PC-3 (cell line): ENCODE results near the gene SMIM13. TPM values are rescaled to one million over a fixed set of nuclear protein-coding genes. Genes with fewer than 3 reads are reported as not detected.

Experiments
- ATAC-seq: fragments of 200-7000 bp; cut with Tn5 transposase; 2 replicates; pipeline ENCODE4 v1.9.1; 2020; ENCODE audit warnings: mild to moderate bottlenecking, moderate library complexity
- BruUV-seq: library from RNA; stranded (reverse); fragments of 400-500 nt; replicated peaks from 2 replicates; lab custom pipeline; 2021; lab: Mats Ljungman, UMichigan
- CTCF ChIA-PET: fragments of 300-600 bp; sonication (Branson Sonifier 250); formaldehyde crosslinking; loops from one replicate; lab custom pipeline; 2022; ENCODE audit warnings: antibody characterized with exemption; lab: Charles Lee
- POLR2A ChIA-PET: fragments of 300-600 bp; sonication (Branson Sonifier 250); formaldehyde crosslinking; loops from one replicate; lab custom pipeline; 2022; ENCODE audit warnings: antibody characterized with exemption; ENCODE audit not compliant: unreplicated experiment; lab: Charles Lee
- DNase-seq: peaks from one replicate; pipeline ENCODE4 v3.0.0-alpha.2; 2015
- H2AFZ ChIP-seq: fragments of 300-600 bp; sonication (generic); 2 replicates; pipeline ENCODE4 v1.6.0; 2016; ENCODE audit warnings: antibody characterized with exemption, low read length
- H3F3A ChIP-seq: fragments of 300-600 bp; sonication (generic); one replicate; pipeline ENCODE4 v1.6.0; 2017; ENCODE audit warnings: antibody characterized with exemption, low read length, control low read depth, mild to moderate bottlenecking; ENCODE audit not compliant: unreplicated experiment
- H3K27ac ChIP-seq: fragments of 300-600 bp; sonication (generic); 2 replicates; pipeline ENCODE4 v1.5.1; 2016; ENCODE audit warnings: mild to moderate bottlenecking, low read length
- H3K27me3 ChIP-seq: fragments of 300-600 bp; sonication (generic); 2 replicates; pipeline ENCODE4 v1.6.1; 2016; ENCODE audit warnings: low read length, mixed read lengths
- H3K36me3 ChIP-seq: fragments of 300-600 bp; sonication (generic); 2 replicates; pipeline ENCODE4 v1.6.1; 2016; ENCODE audit warnings: low read depth, mixed run types, low read length, mixed read lengths
- H3K4me1 ChIP-seq: fragments of 300-600 bp; sonication (generic); 2 replicates; pipeline ENCODE4 v1.5.1; 2016; ENCODE audit warnings: low read length; ENCODE audit not compliant: insufficient read depth
- H3K4me2 ChIP-seq: fragments of 300-600 bp; sonication (generic); 2 replicates; pipeline ENCODE4 v1.6.0; 2016; ENCODE audit warnings: low read length
- H3K4me3 ChIP-seq: fragments of 300-600 bp; sonication (generic); 2 replicates; pipeline ENCODE4 v1.5.1; 2016; ENCODE audit warnings: mild to moderate bottlenecking, low read length, mixed read lengths
- H3K79me2 ChIP-seq: fragments of 300-600 bp; sonication (generic); 2 replicates; pipeline ENCODE4 v1.6.1; 2017; ENCODE audit warnings: low read length, mixed read lengths
- H3K9ac ChIP-seq: fragments of 300-600 bp; sonication (generic); 2 replicates; pipeline ENCODE4 v1.6.0; 2016; ENCODE audit warnings: mild to moderate bottlenecking, low read length
- H3K9me2 ChIP-seq: fragments of 300-600 bp; sonication (generic); replicated peaks from 2 replicates; pipeline ENCODE4 v1.6.1; 2016; ENCODE audit warnings: mixed run types, low read length, mixed read lengths
- H3K9me3 ChIP-seq: fragments of 300-600 bp; sonication (generic); 2 replicates; pipeline ENCODE4 v1.6.1; 2016; ENCODE audit warnings: low read length, mixed read lengths
- H4K20me1 ChIP-seq: fragments of 300-600 bp; sonication (generic); 2 replicates; pipeline ENCODE4 v1.6.1; 2016; ENCODE audit warnings: low read length, mixed read lengths
- CTCF ChIP-seq: fragments of 300-600 bp; sonication (generic); conservative IDR thresholded peaks from 2 replicates; pipeline ENCODE4 v1.5.1; 2017; ENCODE audit warnings: antibody characterized with exemption, low read depth, mild to moderate bottlenecking, low read length
- EZH2 ChIP-seq: fragments of 300-600 bp; sonication (generic); IDR thresholded peaks from one replicate; pipeline ENCODE4 v1.6.1; 2017; ENCODE audit warnings: antibody characterized with exemption, mild to moderate bottlenecking, low read length; ENCODE audit not compliant: unreplicated experiment
- EZH2phosphoT487 ChIP-seq: fragments of 300-600 bp; sonication (generic); IDR thresholded peaks from 2 replicates; pipeline ENCODE4 v1.6.1; 2018; ENCODE audit warnings: mild to moderate bottlenecking, antibody characterized with exemption, low read length, borderline replicate concordance
- intact Hi-C: fragments of 100-400 bp; cut with micrococcal nuclease; formaldehyde crosslinking; loops from 2 replicates; pipeline ENCODE4 v1.9.0; 2023
- total RNA-seq: library from RNA; depleted of rRNA; stranded (reverse); fragments of >200 nt; gene quantifications from 2 replicates; pipeline ENCODE4 v1.2.3, GENCODE V29; 2014

Gene SMIM13
- total RNA-seq, 1 experiment from 2014 or later, result 9.0 TPM

DNA sequence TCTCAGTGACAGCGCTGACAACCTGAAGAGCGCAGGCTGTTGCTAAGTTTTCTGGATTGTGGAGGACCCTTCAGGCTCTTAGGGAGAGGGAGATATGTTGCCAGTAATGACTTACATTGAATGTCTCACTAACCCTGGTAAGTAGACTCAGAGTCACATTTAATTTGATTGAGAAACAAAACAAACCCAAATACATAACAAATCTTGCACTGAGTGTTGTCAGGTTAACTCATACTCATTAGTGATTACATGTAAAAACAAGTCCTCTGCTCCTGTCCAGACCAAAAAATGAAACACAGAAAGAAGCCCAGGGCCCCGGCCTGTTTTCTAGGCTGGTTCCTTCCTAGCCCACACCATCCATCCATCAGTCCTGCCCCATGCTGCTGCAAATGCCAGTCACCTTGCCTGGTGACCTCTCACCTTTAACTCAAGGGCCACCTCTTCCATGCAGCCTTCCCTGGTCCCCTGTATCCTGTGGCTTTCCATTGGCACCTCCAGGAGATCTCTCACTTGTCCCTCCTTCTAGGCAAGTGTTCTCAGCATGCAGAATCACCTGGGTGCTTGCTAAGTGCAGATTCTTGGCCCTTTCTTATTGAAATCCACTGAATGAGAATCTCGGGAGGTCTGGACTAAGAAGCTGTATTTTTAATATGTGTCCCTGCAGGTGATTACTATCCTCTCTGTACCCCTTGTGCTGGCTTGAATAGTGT lies 52.6 kb downstream of the SMIM13 start:
- DNase-seq (no peak), ATAC-seq (no peak)
- no peak overlapping the region for H3K4me2 ChIP-seq
- H3K27me3 ChIP-seq, result no peaks in the 10 kb centered on the region
- H2AFZ ChIP-seq, result no peak overlapping the region
- peaks cover 15% of the 10 kb centered on the region for H3K4me1 ChIP-seq
- no peak overlapping the region for H3K27ac ChIP-seq
- CTCF ChIA-PET, result no interaction called here
- BruUV-seq, result no TSS peak
- H3K4me3 ChIP-seq, result no peak overlapping the region
- H3K9ac ChIP-seq, result no peak overlapping the region
- H3F3A ChIP-seq, result no peaks in the 10 kb centered on the region
- H4K20me1 ChIP-seq, result no peaks in the 10 kb centered on the region
- H3K79me2 ChIP-seq, result no peaks in the 10 kb centered on the region
- intact Hi-C loops, result loop anchor here (10.0 kb wide), 1 partner anchor 289 kb away; no protein-coding TSS in a partner anchor
- TF ChIP-seq EZH2 (no peak), CTCF (no peak), EZH2phosphoT487 (no peak)
- POLR2A ChIA-PET, result no interaction called here
- H3K9me3 ChIP-seq, result no peaks in the 10 kb centered on the region
- no peaks in the 10 kb centered on the region for H3K36me3 ChIP-seq
- no peaks in the 10 kb centered on the region for H3K9me2 ChIP-seq

GRCh38 chr6:11149551-11149950 lies 55.9 kb downstream of the SMIM13 start:
- H3K4me1 ChIP-seq, result 0 out of 2 replicates have a peak, but pooled peaks cover 2% of the 10 kb centered on the region
- BruUV-seq, result no TSS peak
- H3K9me2 ChIP-seq, result no peaks in the 10 kb centered on the region; the same call in 1 of the 2 replicates
- CTCF ChIA-PET, result no interaction called here
- DNase-seq (no peak), ATAC-seq (no peak)
- TF ChIP-seq EZH2, result no peak
- TF ChIP-seq EZH2phosphoT487, result no peak
- no peak for TF ChIP-seq CTCF
- POLR2A ChIA-PET, result no interaction called here
- H3K36me3 ChIP-seq, result no peaks in the 10 kb centered on the region
- no peak overlapping the region for H2AFZ ChIP-seq
- H3K79me2 ChIP-seq, result no peaks in the 10 kb centered on the region
- no peak overlapping the region for H3K9ac ChIP-seq
- H3K27me3 ChIP-seq, result no peaks in the 10 kb centered on the region
- H3K4me2 ChIP-seq, result no peak overlapping the region
- no peaks in the 10 kb centered on the region for H4K20me1 ChIP-seq
- no peaks in the 10 kb centered on the region for H3F3A ChIP-seq
- intact Hi-C loops, result loop anchor here (10.0 kb wide), 1 partner anchor 285 kb away; no protein-coding TSS in a partner anchor
- no peak overlapping the region for H3K27ac ChIP-seq
- no peaks in the 10 kb centered on the region for H3K9me3 ChIP-seq
- H3K4me3 ChIP-seq, result no peak overlapping the region

DNA sequence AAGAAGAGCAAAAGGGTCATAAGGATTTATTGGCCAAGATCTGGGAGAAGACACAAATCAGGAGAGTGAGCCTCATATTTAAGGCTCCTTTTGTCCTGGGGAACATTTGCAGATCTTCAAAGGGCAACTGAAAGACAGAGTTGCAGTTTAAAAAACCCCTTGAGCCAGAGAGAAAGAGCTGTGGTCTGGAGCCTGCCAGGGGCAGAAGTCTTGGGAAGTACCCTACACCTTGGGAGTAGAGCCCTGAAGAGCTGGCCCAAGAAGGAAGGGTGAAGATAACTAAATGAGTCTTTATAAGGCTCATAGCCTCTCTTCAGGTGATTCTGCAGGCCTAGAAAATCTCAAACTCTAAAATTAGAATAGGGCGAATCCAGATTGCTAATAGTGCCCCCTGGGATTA lies 57.9 kb downstream of the SMIM13 start:
- no peaks in the 10 kb centered on the region for H3K4me1 ChIP-seq
- H4K20me1 ChIP-seq, result no peaks in the 10 kb centered on the region
- intact Hi-C loops, result no loop called here
- no peaks in the 10 kb centered on the region for H3K27me3 ChIP-seq
- DNase-seq (no peak), ATAC-seq (no peak)
- H3K27ac ChIP-seq, result no peak overlapping the region
- CTCF ChIA-PET, result no interaction called here
- no peak overlapping the region for H3K9ac ChIP-seq
- POLR2A ChIA-PET, result no interaction called here
- no peaks in the 10 kb centered on the region for H3F3A ChIP-seq
- no peaks in the 10 kb centered on the region for H3K79me2 ChIP-seq
- TF ChIP-seq CTCF (no peak), EZH2 (no peak), EZH2phosphoT487 (no peak)
- no peak overlapping the region for H3K4me3 ChIP-seq
- no peaks in the 10 kb centered on the region; the same call in 1 of the 2 replicates for H3K9me2 ChIP-seq
- no peaks in the 10 kb centered on the region for H3K36me3 ChIP-seq
- BruUV-seq, result no TSS peak
- no peak overlapping the region for H2AFZ ChIP-seq
- no peak overlapping the region for H3K4me2 ChIP-seq
- no peaks in the 10 kb centered on the region for H3K9me3 ChIP-seq
